Ectodermal cell (in vitro differentiated cells): ENCODE data around the gene HSD17B11.
"Not testable (repeated sequence)": the region's sequence is repeated elsewhere in the genome, so short reads cannot be mapped to it uniquely, and the experiment has no call there.

ENCODE experiments used
- H3K27ac ChIP-seq: 2 replicates; pipeline ENCODE4 v1.7.0; 2013; ENCODE audit warnings: mild to moderate bottlenecking, low read depth, low read length; ENCODE audit not compliant: insufficient read depth, poor library complexity, severe bottlenecking
- H3K27me3 ChIP-seq: 2 replicates; pipeline ENCODE4 v1.7.0; 2013; ENCODE audit warnings: mild to moderate bottlenecking, low read length; ENCODE audit not compliant: insufficient read depth, control insufficient read depth, poor library complexity, severe bottlenecking
- H3K36me3 ChIP-seq: one replicate; pipeline ENCODE4 v1.7.0; 2013; ENCODE audit warnings: low read length; ENCODE audit not compliant: control insufficient read depth, insufficient read depth
- H3K4me1 ChIP-seq: one replicate; pipeline ENCODE4 v1.7.0; 2013; ENCODE audit warnings: low read length; ENCODE audit not compliant: control insufficient read depth, insufficient read depth
- H3K4me3 ChIP-seq: 2 replicates; pipeline ENCODE4 v1.7.0; 2013; ENCODE audit warnings: low read depth, low read length, control low read depth; ENCODE audit not compliant: insufficient read depth
- H3K9me3 ChIP-seq: 2 replicates; pipeline ENCODE4 v1.7.0; 2013; ENCODE audit warnings: mild to moderate bottlenecking, low read length, moderate library complexity; ENCODE audit not compliant: control insufficient read depth
- WGBS, 2 experiments: methylation state at CpG; one replicate each; pipeline ENCODE4 v1.1.7; 2013; ENCODE audit warnings: missing lambda C conversion rate in 2 of 2; 5-methylcytosine and 5-hydroxymethylcytosine counted together

HSD17B11 gene

GRCh38 chr4:87311684-87312083 is 79.3 kb downstream of the HSD17B11 start:
- H3K27me3 ChIP-seq, result no peaks in the 10 kb centered on the region
- H3K27ac ChIP-seq, result no peak overlapping the region
- no peaks in the 10 kb centered on the region for H3K9me3 ChIP-seq
- H3K4me1 ChIP-seq, result no peaks in the 10 kb centered on the region
- no peak overlapping the region for H3K4me3 ChIP-seq
- no peaks in the 10 kb centered on the region for H3K36me3 ChIP-seq
- WGBS, 2 experiments, result 93 to 96% methylated on average over 3 of the region's 3 CpGs

DNA sequence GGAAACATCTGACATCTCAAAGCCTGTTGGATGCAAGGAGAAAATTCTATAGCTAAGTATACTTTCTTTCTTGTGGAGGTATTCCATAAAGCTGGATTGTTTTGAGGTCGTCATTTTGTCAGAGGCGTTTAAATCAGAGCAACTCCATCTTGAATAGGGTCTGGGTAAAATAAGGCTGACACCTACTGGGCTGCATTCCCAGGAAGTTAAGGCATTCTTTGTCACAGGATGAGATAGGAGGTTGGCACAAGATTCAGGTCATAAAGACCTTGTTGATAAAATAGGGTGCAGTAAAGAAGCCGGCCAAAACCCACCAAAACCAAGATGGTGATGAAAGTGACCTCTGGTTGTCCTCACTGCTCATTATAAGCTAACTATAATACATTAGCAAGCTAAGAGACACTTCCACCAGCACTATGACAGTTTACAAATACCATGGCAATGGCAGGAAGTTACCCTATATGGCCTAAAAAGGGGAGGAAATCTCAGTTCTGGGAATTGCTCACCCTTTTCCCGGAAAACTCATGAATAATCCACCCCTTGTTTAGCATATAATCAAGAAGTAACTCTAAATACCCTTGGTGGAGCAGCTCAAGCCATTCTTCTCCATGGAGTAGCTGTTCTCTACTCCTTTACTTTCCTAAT is 80.2 kb downstream of the HSD17B11 start:
- Histone ChIP-seq H3K27ac (no peak overlapping the region), H3K27me3 (no peaks in the 10 kb centered on the region), H3K9me3 (no peaks in the 10 kb centered on the region), H3K4me1 (no peaks in the 10 kb centered on the region), H3K36me3 (no peaks in the 10 kb centered on the region), H3K4me3 (no peak overlapping the region)
- 86 to 88% methylated on average over 4 of the region's 4 CpGs for WGBS, 2 experiments

DNA sequence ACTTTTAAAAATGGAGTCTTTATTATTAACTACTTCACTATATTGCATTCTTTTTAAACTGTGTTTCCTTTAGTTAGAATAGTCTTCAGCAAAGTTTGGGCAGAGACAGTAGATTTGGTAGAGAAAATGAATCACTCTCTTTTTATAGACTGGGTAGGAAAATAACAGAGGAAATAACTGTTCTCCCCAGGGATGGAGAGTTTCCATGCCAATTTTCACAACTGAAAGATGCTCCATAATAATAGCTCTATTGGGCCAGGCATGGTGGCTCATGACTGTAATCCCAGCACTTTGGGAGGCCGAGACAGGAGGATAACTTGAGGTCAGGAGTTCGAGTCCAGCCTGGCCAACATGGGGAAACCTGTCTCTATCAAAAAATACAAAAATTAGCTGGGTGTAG is 81.4 kb downstream of the HSD17B11 start:
- Histone ChIP-seq H3K4me1 (no peaks in the 10 kb centered on the region), H3K27me3 (no peaks in the 10 kb centered on the region)
- 87 to 97% methylated on average over 2 of the region's 2 CpGs for WGBS, 2 experiments

GRCh38 chr4:87306056-87306455 is 84.9 kb downstream of the HSD17B11 start:
- Histone ChIP-seq H3K27me3 (no peaks in the 10 kb centered on the region), H3K4me1 (no peaks in the 10 kb centered on the region), H3K27ac (no peak overlapping the region), H3K36me3 (no peaks in the 10 kb centered on the region), H3K4me3 (no peak overlapping the region), H3K9me3 (no peaks in the 10 kb centered on the region)
- 100% methylated on average over 1 of the region's 1 CpG for WGBS, 2 experiments

More for the DNA sequence above, 81.4 kb downstream of the HSD17B11 start:
- no peaks in the 10 kb centered on the region for H3K36me3 ChIP-seq
- no peaks in the 10 kb centered on the region for H3K9me3 ChIP-seq
- H3K4me3 ChIP-seq, result no peak overlapping the region
- no peak overlapping the region for H3K27ac ChIP-seq

DNA sequence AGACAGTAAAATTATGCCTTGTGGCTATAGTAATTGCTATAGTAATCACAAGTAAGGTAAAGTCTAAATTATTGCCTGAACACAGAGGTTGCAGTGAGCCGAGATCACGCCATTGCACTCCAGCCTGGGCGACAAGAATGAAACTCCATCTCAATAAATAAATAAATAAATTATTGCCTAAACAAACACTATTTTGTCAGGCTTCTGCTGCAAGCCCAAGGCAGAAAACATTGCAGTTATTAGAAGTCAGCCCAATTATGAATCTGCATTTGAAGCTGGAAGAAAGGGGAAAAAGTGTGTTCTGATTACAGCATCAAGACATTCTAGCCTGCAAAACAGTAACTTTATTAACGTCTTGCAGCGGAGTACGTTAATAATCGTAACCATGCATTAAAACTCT is 85.4 kb downstream of the HSD17B11 start:
- Histone ChIP-seq H3K27me3 (no peaks in the 10 kb centered on the region), H3K36me3 (no peaks in the 10 kb centered on the region), H3K9me3 (no peaks in the 10 kb centered on the region), H3K4me3 (no peak overlapping the region), H3K4me1 (no peaks in the 10 kb centered on the region), H3K27ac (no peak overlapping the region)
- 92 to 97% methylated on average over 4 to 7 of the region's 7 CpGs for WGBS, 2 experiments

- 93 to 95% methylated on average over 10 of the region's 10 CpGs for WGBS, 2 experiments
- Histone ChIP-seq H3K27ac (no peak overlapping the region), H3K4me1 (no peaks in the 10 kb centered on the region), H3K9me3 (no peaks in the 10 kb centered on the region), H3K36me3 (no peaks in the 10 kb centered on the region), H3K27me3 (no peaks in the 10 kb centered on the region), H3K4me3 (no peak overlapping the region)
Observed at GRCh38 chr4:87304745-87305432, 86.1 kb downstream of the HSD17B11 start.

DNA sequence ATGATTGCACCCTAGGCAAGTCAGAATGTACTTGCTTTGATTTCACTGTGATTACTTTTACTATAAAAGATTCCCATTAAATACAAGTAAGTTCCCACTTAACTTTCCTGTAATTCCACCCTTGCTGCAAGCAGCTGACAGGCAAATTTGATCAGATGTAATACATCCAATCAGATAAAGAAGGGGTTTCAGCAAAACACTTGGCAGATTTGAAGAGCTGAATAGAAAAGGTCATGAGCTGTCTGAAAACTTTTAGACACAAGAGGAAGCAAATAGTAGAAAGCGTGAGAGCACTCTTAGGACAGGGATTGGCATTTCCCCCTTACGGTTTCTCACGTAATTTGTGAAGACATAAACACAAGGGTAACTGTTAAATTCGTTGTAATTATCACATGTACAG is 91.1 kb downstream of the HSD17B11 start:
- 95 to 97% methylated on average over 3 to 4 of the region's 4 CpGs for WGBS, 2 experiments
- no peaks in the 10 kb centered on the region for H3K36me3 ChIP-seq
- no peak overlapping the region for H3K27ac ChIP-seq
- no peaks in the 10 kb centered on the region for H3K27me3 ChIP-seq
- H3K4me1 ChIP-seq, result no peaks in the 10 kb centered on the region
- no peaks in the 10 kb centered on the region for H3K9me3 ChIP-seq
- H3K4me3 ChIP-seq, result no peak overlapping the region

DNA sequence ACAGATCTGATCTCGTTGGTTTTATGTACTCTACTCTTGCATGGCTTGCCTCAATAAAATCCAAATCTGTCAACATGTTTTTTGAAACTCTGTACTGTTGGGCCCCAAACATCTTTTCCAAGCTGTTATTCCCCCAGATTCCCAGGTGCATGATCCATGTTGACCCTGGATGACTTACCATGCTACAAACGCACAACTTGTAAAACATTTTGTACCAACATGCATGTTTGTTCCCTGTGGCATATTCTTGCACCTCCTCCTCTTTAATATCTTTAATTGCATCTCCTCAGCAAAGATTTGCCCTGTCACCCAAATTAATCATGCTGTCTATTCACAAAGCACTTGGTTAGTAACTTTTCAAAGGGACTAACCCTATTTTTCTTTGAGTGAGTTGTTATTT is 92.6 kb downstream of the HSD17B11 start:
- Histone ChIP-seq H3K4me3 (no peak overlapping the region), H3K27ac (no peak overlapping the region), H3K27me3 (no peaks in the 10 kb centered on the region), H3K4me1 (no peaks in the 10 kb centered on the region), H3K9me3 (no peaks in the 10 kb centered on the region), H3K36me3 (no peaks in the 10 kb centered on the region)
- 95% methylated on average over 2 of the region's 2 CpGs for WGBS, 2 experiments

DNA sequence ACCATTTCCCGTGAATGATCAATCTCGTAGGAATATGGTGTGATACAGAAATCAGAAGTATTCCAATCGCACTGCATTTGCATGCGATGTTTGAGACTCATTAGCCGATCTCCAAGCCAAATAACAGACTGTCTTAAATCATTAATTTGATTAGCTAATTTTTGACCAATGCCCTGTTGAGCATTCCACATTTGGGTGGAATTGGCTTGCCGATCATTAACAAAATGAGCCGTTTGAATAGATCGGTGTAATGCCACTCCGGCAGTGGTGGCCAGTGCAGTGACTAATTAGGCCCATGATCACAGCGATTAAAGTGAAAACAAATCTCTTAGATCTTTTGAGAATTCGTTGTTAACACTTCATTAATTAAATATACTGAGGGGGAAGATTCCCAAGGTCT is 96.1 kb downstream of the HSD17B11 start:
- not testable (repeated sequence) for H3K4me1 ChIP-seq, H3K27ac ChIP-seq, H3K27me3 ChIP-seq, H3K9me3 ChIP-seq, H3K36me3 ChIP-seq, H3K4me3 ChIP-seq
- 81 to 89% methylated on average over 10 to 11 of the region's 11 CpGs for WGBS, 2 experiments

DNA sequence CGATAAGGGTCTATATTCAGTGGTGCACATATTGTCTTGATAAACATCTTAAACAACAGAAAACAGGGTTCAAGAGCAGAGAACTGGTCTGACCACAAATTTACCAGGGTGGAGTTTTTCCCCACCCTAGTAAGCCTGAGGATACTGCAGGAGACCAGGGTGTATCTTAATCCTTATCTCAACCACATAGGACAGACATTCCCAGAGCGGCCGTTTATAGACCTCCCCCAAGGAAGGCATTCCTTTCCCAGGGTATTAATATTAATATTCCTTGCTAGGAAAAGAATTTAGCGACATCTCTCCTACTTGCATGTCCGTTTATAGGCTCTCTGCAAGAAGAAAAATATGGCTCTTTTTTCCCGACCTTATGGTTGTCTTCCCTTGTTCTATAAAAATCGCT is 97.1 kb downstream of the HSD17B11 start:
- not testable (repeated sequence) for H3K4me3 ChIP-seq, H3K36me3 ChIP-seq, H3K4me1 ChIP-seq, H3K27ac ChIP-seq, H3K9me3 ChIP-seq, H3K27me3 ChIP-seq
- WGBS, 2 experiments, result 93 to 96% methylated on average over 7 of the region's 7 CpGs
